ENCODE data around the gene KCNJ15.

Gene KCNJ15

DNA sequence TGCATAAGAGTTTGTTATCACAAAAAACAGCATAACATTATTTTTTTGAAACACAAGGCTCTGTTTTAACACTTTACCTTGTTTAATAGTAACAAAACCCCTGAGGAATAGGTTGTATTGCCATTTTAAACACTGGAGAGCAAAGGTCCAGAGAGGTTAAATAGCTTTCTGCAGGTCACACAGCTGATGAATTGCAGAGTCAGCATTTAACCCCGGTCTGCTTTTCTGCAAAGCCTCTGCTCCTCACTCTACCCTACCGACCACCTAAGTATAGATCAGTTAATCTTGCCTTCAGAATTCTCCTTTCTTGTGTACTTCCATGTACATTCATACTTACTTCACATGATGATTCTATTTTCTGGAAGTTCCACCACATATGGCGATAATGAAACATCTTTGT, 42.0 kb downstream of the KCNJ15 start:
- TF ChIP-seq, protein P1, sequence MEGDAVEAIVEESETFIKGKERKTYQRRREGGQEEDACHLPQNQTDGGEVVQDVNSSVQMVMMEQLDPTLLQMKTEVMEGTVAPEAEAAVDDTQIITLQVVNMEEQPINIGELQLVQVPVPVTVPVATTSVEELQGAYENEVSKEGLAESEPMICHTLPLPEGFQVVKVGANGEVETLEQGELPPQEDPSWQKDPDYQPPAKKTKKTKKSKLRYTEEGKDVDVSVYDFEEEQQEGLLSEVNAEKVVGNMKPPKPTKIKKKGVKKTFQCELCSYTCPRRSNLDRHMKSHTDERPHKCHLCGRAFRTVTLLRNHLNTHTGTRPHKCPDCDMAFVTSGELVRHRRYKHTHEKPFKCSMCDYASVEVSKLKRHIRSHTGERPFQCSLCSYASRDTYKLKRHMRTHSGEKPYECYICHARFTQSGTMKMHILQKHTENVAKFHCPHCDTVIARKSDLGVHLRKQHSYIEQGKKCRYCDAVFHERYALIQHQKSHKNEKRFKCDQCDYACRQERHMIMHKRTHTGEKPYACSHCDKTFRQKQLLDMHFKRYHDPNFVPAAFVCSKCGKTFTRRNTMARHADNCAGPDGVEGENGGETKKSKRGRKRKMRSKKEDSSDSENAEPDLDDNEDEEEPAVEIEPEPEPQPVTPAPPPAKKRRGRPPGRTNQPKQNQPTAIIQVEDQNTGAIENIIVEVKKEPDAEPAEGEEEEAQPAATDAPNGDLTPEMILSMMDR (conservative IDR thresholded peaks at IDR 0.05; ENCODE audit: low read length), result no peak
- no peak overlapping the region for H3K4me3 ChIP-seq (ENCODE audit: low read length)
- DNase-seq (ENCODE audit: low read depth), result no peak

DNA sequence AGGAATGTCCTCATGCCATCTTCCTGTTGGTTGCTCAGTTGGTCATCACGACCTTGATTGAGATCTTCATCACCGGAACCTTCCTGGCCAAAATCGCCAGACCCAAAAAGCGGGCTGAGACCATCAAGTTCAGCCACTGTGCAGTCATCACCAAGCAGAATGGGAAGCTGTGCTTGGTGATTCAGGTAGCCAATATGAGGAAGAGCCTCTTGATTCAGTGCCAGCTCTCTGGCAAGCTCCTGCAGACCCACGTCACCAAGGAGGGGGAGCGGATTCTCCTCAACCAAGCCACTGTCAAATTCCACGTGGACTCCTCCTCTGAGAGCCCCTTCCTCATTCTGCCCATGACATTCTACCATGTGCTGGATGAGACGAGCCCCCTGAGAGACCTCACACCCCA, 42.9 kb downstream of the KCNJ15 start:
- TF ChIP-seq, protein P1 (conservative IDR thresholded peaks at IDR 0.05; ENCODE audit: low read length), result no peak
- no peak for DNase-seq (ENCODE audit: low read depth)
- no peak overlapping the region for H3K4me3 ChIP-seq (ENCODE audit: low read length)

DNA sequence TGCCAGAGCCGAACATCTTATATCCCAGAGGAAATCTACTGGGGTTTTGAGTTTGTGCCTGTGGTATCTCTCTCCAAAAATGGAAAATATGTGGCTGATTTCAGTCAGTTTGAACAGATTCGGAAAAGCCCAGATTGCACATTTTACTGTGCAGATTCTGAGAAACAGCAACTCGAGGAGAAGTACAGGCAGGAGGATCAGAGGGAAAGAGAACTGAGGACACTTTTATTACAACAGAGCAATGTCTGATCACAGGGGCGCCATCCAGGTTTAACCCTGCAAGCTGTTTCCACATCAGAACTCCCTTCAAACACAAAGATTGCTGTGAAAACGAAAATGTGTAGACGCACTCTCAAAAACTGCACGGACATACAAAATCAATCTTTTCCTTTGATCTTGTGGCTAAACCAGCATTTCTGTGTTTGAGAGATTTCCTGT, 43.4 kb downstream of the KCNJ15 start:
- H3K4me3 ChIP-seq (ENCODE audit: low read length), result no peak overlapping the region
- DNase-seq (ENCODE audit: low read depth), result no peak
- TF ChIP-seq, protein P1 (conservative IDR thresholded peaks at IDR 0.05; ENCODE audit: low read length), result no peak

DNA sequence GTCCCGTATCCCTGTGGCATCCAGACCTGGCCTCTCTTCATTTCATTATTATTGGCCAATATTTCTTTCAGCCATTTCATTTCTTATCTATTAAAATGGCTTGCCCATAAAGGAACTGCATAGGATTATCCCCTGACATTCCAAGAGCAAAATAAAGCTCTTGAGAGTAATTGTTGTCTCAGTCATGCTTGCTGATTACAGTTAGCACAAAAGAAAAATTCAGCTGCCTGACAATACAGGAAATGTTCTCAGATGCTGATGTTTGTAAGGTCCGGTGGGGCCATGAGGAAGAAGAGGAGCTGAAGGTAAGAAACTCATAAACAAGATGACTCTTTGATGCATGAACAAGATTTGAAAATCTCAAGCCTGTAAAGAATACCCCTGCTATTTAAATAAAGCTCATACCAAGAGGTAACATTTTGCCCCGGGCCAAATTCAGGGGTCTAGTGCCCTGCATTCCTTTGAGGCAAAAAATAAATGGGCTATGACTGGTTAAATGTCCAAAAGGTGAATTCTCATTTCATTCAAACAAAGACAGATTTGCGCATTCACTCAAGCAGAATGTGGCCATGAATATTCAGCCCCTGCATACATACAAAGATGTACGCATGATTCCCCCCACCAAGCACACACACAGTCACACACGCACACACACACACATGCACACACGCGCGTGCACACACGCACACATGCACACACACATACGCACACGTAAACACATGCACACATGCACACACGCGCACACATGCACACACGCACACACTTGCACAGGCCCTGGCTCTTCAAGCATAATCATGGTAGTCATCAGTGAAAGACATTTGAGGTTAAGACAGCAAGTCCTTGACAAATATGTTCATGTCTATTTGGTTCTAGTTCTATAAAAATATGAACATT, 44.8 kb downstream of the KCNJ15 start:
- TF ChIP-seq, protein P1 (conservative IDR thresholded peaks at IDR 0.05; ENCODE audit: low read length), result no peak
- DNase-seq (ENCODE audit: low read depth), result no peak

GRCh38 chr21:38303300-38303699, 46.5 kb downstream of the KCNJ15 start:
- TF ChIP-seq, protein P1 (conservative IDR thresholded peaks at IDR 0.05; ENCODE audit: low read length), result no peak
- DNase-seq (ENCODE audit: low read depth), result peak; percentile 98
- H3K4me3 ChIP-seq (ENCODE audit: low read length), result no peak overlapping the region

More for the DNA sequence above, 44.8 kb downstream of the KCNJ15 start:
- H3K4me3 ChIP-seq (ENCODE audit: low read length), result no peak overlapping the region

- peak; percentile 98 for DNase-seq (ENCODE audit: low read depth)
- H3K4me3 ChIP-seq (ENCODE audit: low read length), result no peak overlapping the region
- TF ChIP-seq, protein P1 (conservative IDR thresholded peaks at IDR 0.05; ENCODE audit: low read length), result no peak
Observed at GRCh38 chr21:38306433-38307141, 49.8 kb downstream of the KCNJ15 start.

Measured in AG10803 (cell line).